GM19351 (cell line): ENCODE results near the gene RMND5B.
"Not testable (repeated sequence)": the region's sequence is repeated elsewhere in the genome, so short reads cannot be mapped to it uniquely, and the experiment has no call there.

Experiments
- ATAC-seq: cut with Tn5 transposase; IDR thresholded peaks from one replicate; pipeline ENCODE4 v1.9.1; 2021; ENCODE audit warnings: mild to moderate bottlenecking, moderate library complexity; ENCODE audit not compliant: unreplicated experiment

The RMND5B gene

DNA sequence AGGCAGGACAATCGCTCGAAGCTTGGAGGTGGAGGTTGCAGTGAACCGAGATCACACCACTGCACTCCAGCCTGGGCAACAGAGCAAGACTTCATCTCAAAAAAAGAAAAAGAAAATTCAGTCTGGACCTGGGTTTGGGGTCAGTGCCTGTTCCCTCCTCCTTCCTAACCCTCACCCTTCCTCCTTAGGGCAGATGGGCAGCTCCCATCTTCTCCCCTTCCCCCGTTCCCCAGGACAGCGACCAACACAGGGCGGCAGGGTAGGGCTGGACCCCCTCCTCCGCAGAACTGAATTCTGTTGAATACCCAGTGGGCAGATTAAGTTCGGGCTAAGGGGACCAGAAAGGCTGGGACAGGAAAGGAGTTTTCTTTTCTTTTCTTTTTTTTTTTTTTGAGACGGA lies 1.5 kb upstream of the RMND5B start:
- no peak for ATAC-seq

DNA sequence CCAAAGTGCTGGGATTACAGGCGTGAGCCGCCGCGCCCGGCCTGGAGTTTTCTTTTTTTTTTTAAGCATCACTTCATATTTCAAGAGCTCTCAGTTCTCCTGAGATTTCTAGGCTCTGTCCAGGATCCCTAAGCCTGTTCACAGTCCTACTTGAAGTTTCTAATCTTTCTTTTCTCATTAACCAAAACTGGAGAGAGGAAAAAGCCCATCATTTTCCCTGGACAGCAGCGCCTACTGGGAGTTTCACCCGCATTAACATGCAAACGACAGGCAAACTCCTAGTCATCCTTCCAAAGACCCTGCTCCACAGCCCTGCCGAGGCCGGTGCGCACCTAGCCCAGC lies 609 bp upstream of the RMND5B start:
- not testable (repeated sequence) for ATAC-seq

DNA sequence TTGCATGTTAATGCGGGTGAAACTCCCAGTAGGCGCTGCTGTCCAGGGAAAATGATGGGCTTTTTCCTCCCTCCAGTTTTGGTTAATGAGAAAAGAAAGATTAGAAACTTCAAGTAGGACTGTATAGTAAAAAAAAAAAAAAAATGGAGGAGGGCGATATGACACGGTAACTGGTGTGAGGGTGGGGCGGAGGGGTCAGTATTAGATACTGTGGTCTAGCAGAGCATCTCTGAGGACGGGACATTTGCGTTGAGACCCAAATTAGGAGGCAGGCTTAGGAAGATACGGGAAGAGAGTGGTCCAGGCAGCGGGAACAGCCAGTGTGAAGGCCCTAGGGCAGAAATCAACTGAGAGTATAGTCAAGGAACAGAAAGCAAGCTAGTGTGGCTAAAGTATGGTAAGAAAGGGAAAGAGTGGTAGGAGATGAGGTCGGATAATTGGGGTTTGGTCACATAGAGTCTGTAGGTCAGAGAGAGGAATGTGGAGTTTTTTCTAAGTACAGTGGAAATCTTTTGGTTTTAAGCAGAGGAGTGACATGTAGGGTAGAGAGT lies 707 bp downstream of the RMND5B start:
- ATAC-seq: peak; percentile 13

DNA sequence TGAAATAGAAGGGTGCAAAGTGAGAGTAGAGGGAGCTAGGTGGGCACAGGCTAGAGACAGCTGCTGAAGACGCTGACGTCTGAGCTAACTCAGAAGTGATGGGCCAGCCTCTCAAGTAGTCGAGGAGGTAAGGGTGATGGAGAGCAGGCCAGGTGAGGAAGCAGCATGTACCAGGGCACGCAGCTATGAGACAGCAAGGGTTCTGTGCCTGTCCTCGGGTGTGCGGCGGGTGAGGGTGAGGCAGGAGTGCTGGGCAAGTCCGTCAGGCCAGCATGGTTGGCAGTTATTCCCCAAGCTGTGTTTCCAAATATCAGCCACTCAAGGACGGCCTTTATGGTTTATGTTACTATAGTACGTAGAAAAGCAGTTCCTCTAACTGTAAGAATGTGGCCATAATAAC lies 6.2 kb downstream of the RMND5B start:
- no peak for ATAC-seq

DNA sequence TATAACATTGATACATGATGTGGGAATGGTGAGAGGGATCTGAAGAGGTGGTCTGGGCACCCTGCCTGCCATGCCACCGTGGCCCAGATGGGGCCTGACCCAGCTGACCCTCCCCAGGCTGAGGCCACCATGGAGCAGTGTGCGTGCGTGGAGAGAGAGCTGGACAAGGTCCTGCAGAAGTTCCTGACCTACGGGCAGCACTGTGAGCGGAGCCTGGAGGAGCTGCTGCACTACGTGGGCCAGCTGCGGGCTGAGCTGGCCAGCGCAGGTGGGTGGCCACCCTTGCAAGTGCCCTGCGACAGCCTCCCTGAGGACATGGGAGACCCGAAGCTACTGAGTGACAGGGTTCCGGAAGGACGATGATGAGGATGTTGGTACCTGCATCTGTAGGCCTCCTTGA lies 7.2 kb downstream of the RMND5B start:
- ATAC-seq: no peak

DNA sequence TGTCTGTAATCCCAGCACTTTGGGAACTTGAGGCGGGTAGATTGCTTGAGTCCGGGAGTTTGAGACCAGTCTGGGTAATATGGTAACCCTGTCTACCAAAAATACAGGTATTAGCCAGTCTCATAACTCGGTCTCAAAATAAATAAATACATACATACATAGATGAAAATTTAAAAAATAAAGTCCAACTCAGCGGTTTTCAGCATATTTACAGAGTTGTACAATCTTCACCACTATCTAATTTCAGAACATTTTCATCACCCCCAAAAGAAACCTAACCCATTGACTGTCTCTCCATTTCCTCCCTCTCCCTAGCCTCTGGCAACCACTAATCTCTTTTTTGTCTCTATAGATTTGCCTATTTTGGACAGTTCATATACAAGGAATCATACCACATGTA lies 10.7 kb downstream of the RMND5B start:
- no peak for ATAC-seq

DNA sequence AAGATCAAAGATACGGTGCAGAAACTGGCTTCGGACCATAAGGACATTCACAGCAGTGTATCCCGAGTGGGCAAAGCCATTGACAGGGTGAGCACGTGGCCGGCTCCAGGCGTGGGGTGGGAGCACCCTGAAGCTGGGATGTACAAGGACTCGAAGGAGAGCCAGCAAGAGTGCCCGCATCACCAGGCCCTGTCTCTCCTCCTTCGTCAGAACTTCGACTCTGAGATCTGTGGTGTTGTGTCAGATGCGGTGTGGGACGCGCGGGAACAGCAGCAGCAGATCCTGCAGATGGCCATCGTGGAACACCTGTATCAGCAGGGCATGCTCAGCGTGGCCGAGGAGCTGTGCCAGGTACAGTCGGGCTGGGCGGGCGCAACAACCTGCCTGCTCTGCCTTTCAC lies 11.8 kb downstream of the RMND5B start:
- no peak for ATAC-seq

GRCh38 chr5:178143246-178143645 lies 12.4 kb downstream of the RMND5B start:
- no peak for ATAC-seq

DNA sequence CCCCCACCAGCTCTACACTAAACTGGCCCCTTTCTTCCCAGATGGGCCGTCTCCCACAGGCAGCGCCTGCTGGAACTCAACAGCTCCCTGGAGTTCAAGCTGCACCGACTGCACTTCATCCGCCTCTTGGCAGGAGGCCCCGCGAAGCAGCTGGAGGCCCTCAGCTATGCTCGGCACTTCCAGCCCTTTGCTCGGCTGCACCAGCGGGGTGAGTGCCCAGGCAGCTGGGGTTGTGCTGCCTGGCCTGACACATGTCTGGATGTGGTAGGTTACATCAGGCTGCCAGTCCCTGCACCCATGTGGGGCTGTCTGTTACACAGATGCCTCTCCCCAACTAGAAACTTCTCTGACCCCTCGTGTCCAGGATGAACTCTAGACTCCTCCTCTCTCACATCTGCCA lies 13.1 kb downstream of the RMND5B start:
- ATAC-seq: no peak

GRCh38 chr5:178145965-178146820 lies 15.4 kb downstream of the RMND5B start:
- ATAC-seq: peak; percentile 79

- ATAC-seq: no peak
These were observed 16.6 kb downstream of the RMND5B start for GRCh38 chr5:178147406-178147805.

- ATAC-seq: no peak
These were observed 18.6 kb downstream of the RMND5B start for GRCh38 chr5:178149199-178149932.

GRCh38 chr5:178150977-178151734 lies 20.3 kb downstream of the RMND5B start:
- ATAC-seq: no peak

DNA sequence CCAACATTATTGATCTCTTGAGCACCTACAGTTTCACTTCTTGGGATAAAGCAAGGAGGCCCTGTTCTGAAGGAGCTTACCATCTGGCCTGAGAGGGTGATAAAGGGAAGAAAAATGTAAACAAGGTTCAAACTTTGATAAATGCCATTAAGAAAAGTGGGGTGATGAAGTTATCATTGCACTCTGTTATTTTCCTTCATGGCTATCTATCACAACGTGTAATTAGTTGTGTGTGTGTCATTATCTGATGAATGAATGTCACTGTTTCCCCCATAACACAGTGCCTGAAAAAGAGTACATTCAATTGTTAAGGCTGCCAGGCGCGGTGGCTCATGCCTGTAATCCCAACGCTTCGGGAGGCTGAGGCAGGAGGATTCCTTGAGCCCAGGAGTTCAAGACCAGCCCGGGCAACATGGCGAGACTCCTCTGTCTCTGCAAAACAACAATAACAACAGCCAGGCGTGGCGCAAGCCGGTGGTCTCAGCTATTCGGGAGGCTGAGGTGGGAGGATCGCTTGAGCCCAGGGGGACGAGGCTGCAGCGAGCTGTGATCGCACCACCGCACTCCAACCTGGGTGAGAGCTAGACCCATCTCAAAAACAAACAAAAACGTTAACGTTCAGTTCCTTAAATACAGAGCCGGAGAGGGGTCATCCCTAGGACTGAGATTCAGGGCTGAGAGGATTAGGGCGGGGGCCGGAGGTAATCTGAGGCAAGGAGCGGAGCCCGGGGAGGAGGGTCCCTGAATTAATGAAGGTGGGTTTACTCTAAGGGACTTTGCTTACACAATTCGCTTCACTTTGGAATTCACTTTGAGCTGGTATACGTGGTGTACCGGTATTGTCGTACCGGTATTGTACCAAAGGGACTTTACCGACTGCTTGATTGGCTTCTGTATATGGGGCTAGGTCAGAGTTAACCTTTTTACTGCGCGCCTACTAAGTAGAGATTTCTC lies 22.0 kb downstream of the RMND5B start:
- ATAC-seq: no peak

DNA sequence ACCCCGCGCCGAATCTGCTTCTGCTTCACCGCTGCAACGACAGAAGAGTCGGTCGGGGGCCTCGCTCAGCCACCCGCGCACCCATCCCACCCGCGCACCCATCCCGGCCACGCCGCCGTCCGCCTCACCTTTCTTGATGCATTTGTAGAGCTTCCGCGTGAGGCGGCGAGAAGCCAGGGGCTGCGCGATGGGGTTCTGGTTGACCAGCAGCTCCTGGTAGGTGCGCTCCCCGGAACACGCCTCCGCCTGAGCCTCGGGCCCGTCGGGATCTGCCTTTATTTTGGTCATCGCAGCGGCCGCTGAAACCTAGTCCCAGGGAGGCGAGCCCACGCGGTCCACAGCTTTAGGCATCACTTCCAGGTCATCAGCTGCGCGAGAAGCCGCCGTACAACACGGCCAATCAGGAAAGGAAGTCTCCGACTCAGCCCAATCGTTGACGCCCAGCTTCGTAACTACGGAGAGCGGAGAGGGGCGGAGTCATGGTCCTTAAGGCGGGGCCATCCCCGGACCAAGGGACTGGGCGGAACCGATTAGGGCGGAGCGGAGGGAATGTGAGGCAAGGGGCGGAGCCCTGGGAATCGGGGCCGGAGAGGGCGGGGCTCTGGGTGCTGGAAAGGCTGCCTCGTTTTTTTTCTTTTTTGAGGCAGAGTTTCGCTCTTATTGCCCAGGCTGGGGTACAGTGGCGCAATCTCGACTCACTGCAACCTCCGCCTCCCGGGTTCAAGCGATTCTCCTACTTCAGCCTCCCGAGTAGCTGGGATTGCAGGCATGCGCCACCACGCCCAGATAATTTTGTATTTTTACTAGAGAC lies 22.9 kb downstream of the RMND5B start, which contains the start of gene NHP2:
NHP2 (minus strand) TSS at position 356 of the 811 bp plus-strand sequence; CDS start at position 288, 68 bp downstream.
- peak; percentile 99 for ATAC-seq

DNA sequence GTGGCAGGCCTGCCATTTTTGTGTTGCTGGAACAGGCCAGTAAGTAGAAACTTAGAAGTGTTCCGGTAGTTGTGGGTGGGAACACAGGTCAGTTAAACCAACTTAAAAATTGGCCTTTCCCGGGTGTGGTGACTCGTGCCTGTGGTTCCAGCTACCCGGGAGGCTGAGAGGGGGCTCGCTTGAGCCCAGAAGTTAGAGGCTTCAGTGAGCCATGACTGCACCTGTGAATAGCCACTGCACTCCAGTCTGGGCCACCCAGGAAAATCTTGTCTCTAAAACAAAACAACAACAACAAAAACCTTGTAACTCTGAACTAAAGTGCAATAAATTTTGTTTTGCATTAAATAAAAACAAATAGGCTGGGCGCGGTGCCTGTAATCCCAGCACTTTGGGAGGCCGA lies 24.3 kb downstream of the RMND5B start:
- ATAC-seq: no peak

- ATAC-seq: no peak
These were observed 29.4 kb downstream of the RMND5B start for GRCh38 chr5:178160176-178160575.

DNA sequence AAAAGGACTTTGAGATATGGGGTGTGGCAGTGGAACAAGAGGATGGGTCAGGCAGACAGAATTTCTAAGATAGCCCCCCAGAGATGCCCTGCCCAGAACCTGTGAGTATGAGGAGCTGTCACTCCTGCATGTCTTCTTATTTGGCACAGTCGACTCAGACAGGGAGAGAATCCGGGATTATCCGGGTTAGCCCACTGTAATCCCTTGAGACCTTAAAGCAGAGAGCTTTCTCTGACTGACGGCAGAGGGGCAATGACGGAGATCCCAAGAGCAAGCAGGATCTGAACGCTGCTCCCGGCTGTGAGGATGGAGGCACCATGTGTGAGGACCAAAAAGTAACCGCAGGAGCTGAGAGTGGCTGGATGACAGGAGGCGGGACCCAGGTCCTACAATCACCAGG lies 31.7 kb downstream of the RMND5B start:
- no peak for ATAC-seq
